ENCODE results near the gene PTCHD4. TPM values are rescaled to one million over a fixed set of nuclear protein-coding genes. Genes with fewer than 3 reads are reported as not detected.
"Not testable (repeated sequence)": the region's sequence is repeated elsewhere in the genome, so short reads cannot be mapped to it uniquely, and the experiment has no call there.

The PTCHD4 gene
- total RNA-seq, 2 donors from 2014 or later, result not detected

- H3K9me3 ChIP-seq (ENCODE audit: control insufficient read depth, low read length, poor library complexity, severe bottlenecking), result no peaks in the 10 kb centered on the region
- H3K27me3 Mint-ChIP-seq, result no peaks in the 10 kb centered on the region
- ATAC-seq (no peak), DNase-seq (no peak)
- H3K27ac Mint-ChIP-seq, result no peak overlapping the region
- no peak overlapping the region for H3K4me3 Mint-ChIP-seq
- no peaks in the 10 kb centered on the region for H3K36me3 Mint-ChIP-seq (ENCODE audit: low read depth)
- H3K4me1 Mint-ChIP-seq, result no peaks in the 10 kb centered on the region
Observed at GRCh38 chr6:48116699-48117645, 6.0 kb upstream of the PTCHD4 start.

- DNase-seq (no peak), ATAC-seq (no peak)
- no peaks in the 10 kb centered on the region for H3K27me3 Mint-ChIP-seq
- no peaks in the 10 kb centered on the region for H3K9me3 ChIP-seq (ENCODE audit: control insufficient read depth, low read length, poor library complexity, severe bottlenecking)
- H3K4me1 Mint-ChIP-seq, result no peaks in the 10 kb centered on the region
- no peaks in the 10 kb centered on the region for H3K36me3 Mint-ChIP-seq (ENCODE audit: low read depth)
- no peak overlapping the region for H3K4me3 Mint-ChIP-seq
- no peak overlapping the region for H3K27ac Mint-ChIP-seq
Observed at GRCh38 chr6:48113130-48113529, 2.1 kb upstream of the PTCHD4 start.

GRCh38 chr6:48111575-48111974 is 578 bp upstream of the PTCHD4 start:
- H3K9me3 ChIP-seq (ENCODE audit: control insufficient read depth, low read length, poor library complexity, severe bottlenecking), result no peaks in the 10 kb centered on the region
- Mint-ChIP-seq H3K4me3 (no peak overlapping the region), H3K27ac (no peak overlapping the region), H3K36me3 (ENCODE audit: low read depth) (no peaks in the 10 kb centered on the region), H3K27me3 (no peaks in the 10 kb centered on the region), H3K4me1 (no peaks in the 10 kb centered on the region)
- no peak for ATAC-seq
- DNase-seq, result no peak

- no peak overlapping the region for H3K4me3 Mint-ChIP-seq
- H3K9me3 ChIP-seq (ENCODE audit: control insufficient read depth, low read length, poor library complexity, severe bottlenecking), result no peaks in the 10 kb centered on the region
- no peaks in the 10 kb centered on the region for H3K36me3 Mint-ChIP-seq (ENCODE audit: low read depth)
- H3K27ac Mint-ChIP-seq, result no peak overlapping the region
- no peak for DNase-seq
- no peak for ATAC-seq
- H3K4me1 Mint-ChIP-seq, result no peaks in the 10 kb centered on the region
- no peaks in the 10 kb centered on the region for H3K27me3 Mint-ChIP-seq
Observed at GRCh38 chr6:48110436-48111142, 408 bp downstream of the PTCHD4 start.

- H3K36me3 Mint-ChIP-seq (ENCODE audit: low read depth), result no peaks in the 10 kb centered on the region
- H3K4me1 Mint-ChIP-seq, result no peaks in the 10 kb centered on the region
- H3K4me3 Mint-ChIP-seq, result no peak overlapping the region
- H3K9me3 ChIP-seq (ENCODE audit: control insufficient read depth, low read length, poor library complexity, severe bottlenecking), result no peaks in the 10 kb centered on the region
- ATAC-seq (no peak), DNase-seq (no peak)
- no peak overlapping the region for H3K27ac Mint-ChIP-seq
- H3K27me3 Mint-ChIP-seq, result no peaks in the 10 kb centered on the region
Observed at GRCh38 chr6:48109944-48110343, 1.1 kb downstream of the PTCHD4 start.

GRCh38 chr6:48102476-48103195 is 8.4 kb downstream of the PTCHD4 start:
- DNase-seq; H3K4me1 Mint-ChIP-seq; H3K36me3 Mint-ChIP-seq (ENCODE audit: low read depth); H3K9me3 ChIP-seq (ENCODE audit: control insufficient read depth, low read length, poor library complexity, severe bottlenecking); H3K27me3 Mint-ChIP-seq; ATAC-seq; H3K27ac Mint-ChIP-seq; H3K4me3 Mint-ChIP-seq: not testable (repeated sequence)

GRCh38 chr6:48101290-48101689 is 9.7 kb downstream of the PTCHD4 start:
- no peak for DNase-seq
- H3K9me3 ChIP-seq (ENCODE audit: control insufficient read depth, low read length, poor library complexity, severe bottlenecking), result no peaks in the 10 kb centered on the region
- Mint-ChIP-seq H3K27ac (no peak overlapping the region), H3K4me1 (no peaks in the 10 kb centered on the region), H3K27me3 (no peaks in the 10 kb centered on the region), H3K4me3 (no peak overlapping the region), H3K36me3 (ENCODE audit: low read depth) (no peaks in the 10 kb centered on the region)
- no peak for ATAC-seq

GRCh38 chr6:48100588-48100895 is 10.5 kb downstream of the PTCHD4 start:
- no peak for DNase-seq
- no peaks in the 10 kb centered on the region for H3K4me1 Mint-ChIP-seq
- no peak for ATAC-seq
- H3K36me3 Mint-ChIP-seq (ENCODE audit: low read depth), result no peaks in the 10 kb centered on the region
- no peak overlapping the region for H3K27ac Mint-ChIP-seq
- no peaks in the 10 kb centered on the region for H3K27me3 Mint-ChIP-seq
- no peak overlapping the region for H3K4me3 Mint-ChIP-seq
- no peaks in the 10 kb centered on the region for H3K9me3 ChIP-seq (ENCODE audit: control insufficient read depth, low read length, poor library complexity, severe bottlenecking)

GRCh38 chr6:48099713-48100587 is 11.0 kb downstream of the PTCHD4 start:
- no peak for ATAC-seq
- H3K4me3 Mint-ChIP-seq, result no peak overlapping the region
- H3K36me3 Mint-ChIP-seq (ENCODE audit: low read depth), result no peaks in the 10 kb centered on the region
- H3K27me3 Mint-ChIP-seq, result no peaks in the 10 kb centered on the region
- H3K4me1 Mint-ChIP-seq, result no peaks in the 10 kb centered on the region
- H3K27ac Mint-ChIP-seq, result no peak overlapping the region
- H3K9me3 ChIP-seq (ENCODE audit: control insufficient read depth, low read length, poor library complexity, severe bottlenecking), result no peaks in the 10 kb centered on the region
- no peak for DNase-seq

- Mint-ChIP-seq H3K36me3 (ENCODE audit: low read depth) (no peaks in the 10 kb centered on the region), H3K27ac (no peak overlapping the region), H3K4me1 (no peaks in the 10 kb centered on the region), H3K4me3 (no peak overlapping the region), H3K27me3 (no peaks in the 10 kb centered on the region)
- ATAC-seq, result no peak
- no peak for DNase-seq
- H3K9me3 ChIP-seq (ENCODE audit: control insufficient read depth, low read length, poor library complexity, severe bottlenecking), result no peaks in the 10 kb centered on the region
Observed at GRCh38 chr6:48098923-48099322, 12.1 kb downstream of the PTCHD4 start.

GRCh38 chr6:48092550-48093217 is 18.3 kb downstream of the PTCHD4 start:
- ATAC-seq (no peak), DNase-seq (no peak)
- H3K27ac Mint-ChIP-seq, result no peak overlapping the region
- no peaks in the 10 kb centered on the region for H3K4me1 Mint-ChIP-seq
- H3K36me3 Mint-ChIP-seq (ENCODE audit: low read depth), result no peaks in the 10 kb centered on the region
- no peak overlapping the region for H3K4me3 Mint-ChIP-seq
- no peaks in the 10 kb centered on the region for H3K9me3 ChIP-seq (ENCODE audit: control insufficient read depth, low read length, poor library complexity, severe bottlenecking)
- no peaks in the 10 kb centered on the region for H3K27me3 Mint-ChIP-seq

GRCh38 chr6:48090546-48090945 is 20.5 kb downstream of the PTCHD4 start:
- Mint-ChIP-seq H3K36me3 (ENCODE audit: low read depth) (no peaks in the 10 kb centered on the region), H3K27me3 (no peaks in the 10 kb centered on the region), H3K4me3 (no peak overlapping the region), H3K27ac (no peak overlapping the region), H3K4me1 (no peaks in the 10 kb centered on the region)
- ATAC-seq (no peak), DNase-seq (no peak)
- no peaks in the 10 kb centered on the region for H3K9me3 ChIP-seq (ENCODE audit: control insufficient read depth, low read length, poor library complexity, severe bottlenecking)
